ENCODE data around the gene GOLGA7B. TPM values are rescaled to one million over a fixed set of nuclear protein-coding genes. Genes with fewer than 3 reads are reported as not detected.

The GOLGA7B gene
- total RNA-seq, 2 donors from 2014 or later: 0.22 to 0.72 TPM

DNA sequence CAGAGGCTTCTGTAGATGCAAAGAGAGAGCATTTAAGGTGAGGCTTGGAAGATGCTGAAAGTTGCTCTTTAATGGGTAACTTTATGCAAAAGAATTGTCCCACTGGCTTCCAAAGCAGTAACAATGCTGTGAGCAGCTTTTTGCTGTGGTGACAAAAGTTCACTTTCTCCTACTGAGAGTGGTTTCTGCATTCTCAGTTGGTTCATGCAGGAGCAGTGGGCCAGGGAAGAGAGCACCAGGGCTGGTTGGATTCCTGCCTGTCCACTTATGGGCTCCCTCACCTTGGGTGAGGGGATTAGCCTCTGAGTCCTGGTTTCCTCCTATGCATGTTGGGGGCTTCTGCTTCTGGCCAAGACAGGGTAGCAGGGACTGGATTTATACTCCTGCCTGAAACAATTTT is 31.1 kb upstream of the GOLGA7B start:
- TF ChIP-seq, protein P1, sequence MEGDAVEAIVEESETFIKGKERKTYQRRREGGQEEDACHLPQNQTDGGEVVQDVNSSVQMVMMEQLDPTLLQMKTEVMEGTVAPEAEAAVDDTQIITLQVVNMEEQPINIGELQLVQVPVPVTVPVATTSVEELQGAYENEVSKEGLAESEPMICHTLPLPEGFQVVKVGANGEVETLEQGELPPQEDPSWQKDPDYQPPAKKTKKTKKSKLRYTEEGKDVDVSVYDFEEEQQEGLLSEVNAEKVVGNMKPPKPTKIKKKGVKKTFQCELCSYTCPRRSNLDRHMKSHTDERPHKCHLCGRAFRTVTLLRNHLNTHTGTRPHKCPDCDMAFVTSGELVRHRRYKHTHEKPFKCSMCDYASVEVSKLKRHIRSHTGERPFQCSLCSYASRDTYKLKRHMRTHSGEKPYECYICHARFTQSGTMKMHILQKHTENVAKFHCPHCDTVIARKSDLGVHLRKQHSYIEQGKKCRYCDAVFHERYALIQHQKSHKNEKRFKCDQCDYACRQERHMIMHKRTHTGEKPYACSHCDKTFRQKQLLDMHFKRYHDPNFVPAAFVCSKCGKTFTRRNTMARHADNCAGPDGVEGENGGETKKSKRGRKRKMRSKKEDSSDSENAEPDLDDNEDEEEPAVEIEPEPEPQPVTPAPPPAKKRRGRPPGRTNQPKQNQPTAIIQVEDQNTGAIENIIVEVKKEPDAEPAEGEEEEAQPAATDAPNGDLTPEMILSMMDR (IDR thresholded peaks at IDR 0.05): no peak
- H3K27ac ChIP-seq: no peak overlapping the region

DNA sequence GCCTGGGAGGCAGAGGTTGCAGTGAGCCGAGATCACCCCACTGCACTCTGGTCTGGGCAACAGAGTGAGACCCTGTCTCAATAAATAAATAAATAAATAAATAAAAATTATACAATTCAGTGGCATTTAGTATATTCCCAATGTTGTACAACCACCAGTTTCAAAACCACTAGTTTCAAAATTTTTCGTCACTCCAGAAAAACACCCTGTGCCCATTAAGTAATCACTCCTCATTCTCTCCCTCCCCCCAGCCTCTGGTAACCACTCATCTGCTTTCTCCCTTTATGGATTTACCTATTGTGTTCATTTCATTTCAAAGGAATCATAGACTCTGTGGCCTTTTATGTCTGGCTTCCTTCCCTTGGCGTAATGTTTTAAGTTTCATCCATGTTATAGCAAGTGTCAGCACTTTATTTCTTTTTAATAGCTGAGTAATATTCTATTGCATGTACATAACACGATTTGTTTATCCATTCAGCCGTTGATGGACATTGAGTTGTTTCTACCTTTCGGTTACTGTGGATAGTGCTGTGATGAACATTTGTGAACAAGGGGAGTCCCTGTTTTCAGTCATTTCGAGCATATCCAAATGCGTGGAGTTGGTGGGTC is 29.4 kb upstream of the GOLGA7B start:
- Histone ChIP-seq H3K27me3 (no peaks in the 10 kb centered on the region), H3K27ac (no peak overlapping the region), H3K9ac (ENCODE audit: low read depth in 2 of 2, low read length in 2 of 2) (no peak overlapping the region), H3K4me3 (no peak overlapping the region), H3K9me3 (no peaks in the 10 kb centered on the region), H3K4me1 (no peaks in the 10 kb centered on the region), H3K36me3 (no peaks in the 10 kb centered on the region)
- intact Hi-C loops (cut with DNase I): no loop called here
- TF ChIP-seq, protein P1 (IDR thresholded peaks at IDR 0.05): no peak
- DNase-seq: no peak

More for the DNA sequence above, 31.1 kb upstream of the GOLGA7B start:
- Histone ChIP-seq H3K9ac (ENCODE audit: low read depth in 2 of 2, low read length in 2 of 2) (no peak overlapping the region), H3K4me1 (no peaks in the 10 kb centered on the region), H3K9me3 (no peaks in the 10 kb centered on the region), H3K4me3 (no peak overlapping the region), H3K27me3 (no peaks in the 10 kb centered on the region), H3K36me3 (no peaks in the 10 kb centered on the region)
- DNase-seq: no peak
- intact Hi-C loops (cut with DNase I): no loop called here

DNA sequence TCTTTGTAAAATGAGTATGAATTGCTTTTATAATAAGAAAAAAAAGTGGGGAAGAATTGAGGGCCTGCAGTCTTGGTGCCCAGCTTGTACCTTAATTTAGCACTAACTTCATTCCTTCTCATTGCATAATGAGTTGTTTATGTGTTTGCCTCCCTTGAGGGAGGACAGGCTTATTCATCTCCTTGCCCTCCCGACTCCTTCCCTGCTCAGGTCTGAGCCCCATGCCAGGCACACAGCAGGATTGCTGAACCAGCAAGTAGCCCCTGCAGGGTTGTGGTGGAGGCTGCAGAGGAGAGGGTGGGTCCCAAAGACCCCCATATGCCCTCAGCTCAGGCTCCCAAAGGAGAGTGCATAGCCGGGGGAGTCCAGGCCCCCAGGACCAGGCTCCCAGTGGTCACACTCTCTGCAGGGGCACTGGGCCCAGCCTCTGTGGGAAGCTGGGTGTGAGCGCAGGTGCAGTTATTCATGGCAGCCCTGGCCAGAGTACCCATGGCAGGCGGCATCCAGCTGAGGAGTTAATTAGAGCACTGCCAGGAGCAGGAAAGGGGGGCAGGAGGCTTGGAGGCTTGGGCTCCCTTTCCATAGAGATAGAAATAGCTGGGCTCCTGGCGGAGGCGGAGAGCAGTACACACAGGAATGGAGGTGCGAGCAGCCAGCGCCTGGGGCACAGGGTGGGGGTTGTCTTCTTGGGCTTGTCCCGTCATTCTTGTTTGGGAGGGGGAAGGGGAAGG is 28.2 kb upstream of the GOLGA7B start:
- intact Hi-C loops (cut with DNase I): no loop called here
- no peaks in the 10 kb centered on the region for H3K36me3 ChIP-seq
- H3K9me3 ChIP-seq: no peaks in the 10 kb centered on the region
- DNase-seq: no peak
- H3K27me3 ChIP-seq: no peaks in the 10 kb centered on the region
- H3K4me1 ChIP-seq: no peaks in the 10 kb centered on the region
- TF ChIP-seq, protein P1 (IDR thresholded peaks at IDR 0.05): no peak
- no peak overlapping the region for H3K4me3 ChIP-seq
- H3K9ac ChIP-seq (ENCODE audit: low read depth in 2 of 2, low read length in 2 of 2): no peak overlapping the region
- H3K27ac ChIP-seq: no peak overlapping the region

DNA sequence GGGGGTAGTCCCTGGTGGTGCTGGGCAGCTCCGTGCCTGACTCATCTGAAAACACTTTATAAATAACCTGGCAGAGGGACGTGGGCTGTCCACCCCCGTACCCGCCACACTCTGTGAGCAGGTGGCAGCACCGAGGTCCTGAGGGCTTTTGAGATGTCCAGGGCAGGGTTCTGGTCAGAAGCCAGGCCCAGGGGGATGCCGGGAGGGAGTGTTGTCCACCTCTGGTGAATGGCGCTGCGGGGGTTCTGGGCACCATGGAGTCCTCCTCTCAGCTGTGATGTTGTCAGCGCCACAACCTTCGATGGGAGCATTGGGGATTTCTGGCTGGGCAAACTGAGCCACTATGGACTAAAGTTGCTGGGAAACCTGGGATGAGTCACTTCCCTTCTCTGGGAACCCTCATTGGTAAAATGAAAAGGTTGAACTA is 27.4 kb upstream of the GOLGA7B start:
- DNase-seq: no peak
- Histone ChIP-seq H3K4me3 (no peak overlapping the region), H3K27ac (no peak overlapping the region), H3K27me3 (no peaks in the 10 kb centered on the region), H3K9ac (ENCODE audit: low read depth in 2 of 2, low read length in 2 of 2) (no peak overlapping the region), H3K4me1 (no peaks in the 10 kb centered on the region), H3K36me3 (no peaks in the 10 kb centered on the region), H3K9me3 (no peaks in the 10 kb centered on the region)
- intact Hi-C loops (cut with DNase I): no loop called here
- TF ChIP-seq, protein P1 (IDR thresholded peaks at IDR 0.05): no peak

DNA sequence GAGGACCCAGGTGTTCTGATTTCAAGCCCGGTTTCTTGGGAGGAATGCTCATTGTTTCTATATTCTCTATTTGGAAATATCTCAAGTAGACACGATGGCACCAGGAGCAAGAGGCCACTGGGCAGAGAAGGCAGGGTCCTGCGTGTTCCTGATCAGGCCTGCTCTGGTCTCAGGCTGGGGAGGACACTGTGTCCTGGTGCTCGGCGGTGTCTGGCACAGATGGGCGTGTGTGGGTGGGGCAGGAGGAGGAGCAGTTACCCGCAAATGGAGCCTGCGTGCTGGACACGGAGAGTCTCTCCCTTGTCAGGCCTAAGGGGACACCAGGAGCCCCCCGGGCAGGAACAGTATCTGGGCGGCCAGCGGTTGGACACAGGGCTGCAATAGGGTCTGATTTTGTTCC is 25.9 kb upstream of the GOLGA7B start:
- Histone ChIP-seq H3K4me3 (no peak overlapping the region), H3K9ac (ENCODE audit: low read depth in 2 of 2, low read length in 2 of 2) (no peak overlapping the region), H3K36me3 (no peaks in the 10 kb centered on the region), H3K27me3 (no peaks in the 10 kb centered on the region), H3K4me1 (no peaks in the 10 kb centered on the region), H3K27ac (no peak overlapping the region), H3K9me3 (no peaks in the 10 kb centered on the region)
- TF ChIP-seq, protein P1 (IDR thresholded peaks at IDR 0.05): no peak
- DNase-seq: no peak
- intact Hi-C loops (cut with DNase I): no loop called here
